SK-N-SH treated with all-trans-retinoic acid at 6 μM for 48 hours (cell line): ENCODE measurements around the gene POLG2.

ENCODE experiments used
- GLIS3 ChIP-seq: fragments of 250-450 bp; sonication (Bioruptor Pico); IDR thresholded peaks from 2 replicates; pipeline ENCODE4 v1.5.0; 2020; ENCODE audit warnings: mild to moderate bottlenecking, moderate library complexity
- PATZ1 ChIP-seq: fragments of 250-450 bp; sonication (Bioruptor Pico); IDR thresholded peaks from 2 replicates; pipeline ENCODE4 v1.8.0; 2020; ENCODE audit warnings: mild to moderate bottlenecking, moderate library complexity, borderline replicate concordance
- RARB ChIP-seq: fragments of 250-450 bp; sonication (Bioruptor Pico); IDR thresholded peaks from 2 replicates; pipeline ENCODE4 v1.8.0; 2021; ENCODE audit warnings: mild to moderate bottlenecking, moderate library complexity
- SNAI2 ChIP-seq: fragments of 250-450 bp; sonication (Bioruptor Pico); IDR thresholded peaks from 2 replicates; pipeline ENCODE4 v1.5.0; 2020; ENCODE audit warnings: mild to moderate bottlenecking, moderate library complexity
- ZFP3 ChIP-seq: fragments of 250-450 bp; sonication (Bioruptor Pico); IDR thresholded peaks from 2 replicates; pipeline ENCODE4 v1.5.0; 2020; ENCODE audit warnings: mild to moderate bottlenecking, moderate library complexity
- ZFP30 ChIP-seq: fragments of 450-650 bp; formaldehyde crosslinking; IDR thresholded peaks from 2 replicates; pipeline ENCODE4 v1.5.0; 2022; ENCODE audit warnings: mild to moderate bottlenecking, moderate library complexity
- TF ChIP-seq, protein P1 (sequence below): fragments of 250-450 bp; sonication (Bioruptor Pico); IDR thresholded peaks from 2 replicates; pipeline ENCODE4 v1.8.0; 2021; ENCODE audit warnings: low read depth, mild to moderate bottlenecking, moderate library complexity, borderline replicate concordance

GRCh38 chr17:64533784-64534183 is 36.9 kb upstream of the POLG2 start:
- TF ChIP-seq SNAI2 (CRISPR knock-in tag) (no peak), PATZ1 (CRISPR knock-in tag) (no peak), GLIS3 (CRISPR knock-in tag) (no peak), ZFP3 (CRISPR knock-in tag) (no peak), ZFP30 (no peak), RARB (CRISPR knock-in tag) (no peak)
- TF ChIP-seq, protein P1, sequence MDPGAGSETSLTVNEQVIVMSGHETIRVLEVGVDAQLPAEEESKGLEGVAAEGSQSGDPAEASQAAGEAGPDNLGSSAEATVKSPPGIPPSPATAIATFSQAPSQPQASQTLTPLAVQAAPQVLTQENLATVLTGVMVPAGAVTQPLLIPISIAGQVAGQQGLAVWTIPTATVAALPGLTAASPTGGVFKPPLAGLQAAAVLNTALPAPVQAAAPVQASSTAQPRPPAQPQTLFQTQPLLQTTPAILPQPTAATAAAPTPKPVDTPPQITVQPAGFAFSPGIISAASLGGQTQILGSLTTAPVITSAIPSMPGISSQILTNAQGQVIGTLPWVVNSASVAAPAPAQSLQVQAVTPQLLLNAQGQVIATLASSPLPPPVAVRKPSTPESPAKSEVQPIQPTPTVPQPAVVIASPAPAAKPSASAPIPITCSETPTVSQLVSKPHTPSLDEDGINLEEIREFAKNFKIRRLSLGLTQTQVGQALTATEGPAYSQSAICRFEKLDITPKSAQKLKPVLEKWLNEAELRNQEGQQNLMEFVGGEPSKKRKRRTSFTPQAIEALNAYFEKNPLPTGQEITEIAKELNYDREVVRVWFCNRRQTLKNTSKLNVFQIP (CRISPR knock-in tag) = no peak
